GM19043 (cell line): ENCODE results near the gene KLHL3.
"Not testable (repeated sequence)": the region's sequence is repeated elsewhere in the genome, so short reads cannot be mapped to it uniquely, and the experiment has no call there.

Experiments used
- ATAC-seq: cut with Tn5 transposase; IDR thresholded peaks from one replicate; pipeline ENCODE4 v1.9.1; 2021; ENCODE audit warnings: low read depth; ENCODE audit not compliant: unreplicated experiment

The KLHL3 gene

GRCh38 chr5:137735555-137736284 is at the start of gene KLHL3:
KLHL3 (minus strand) TSS chr5:137736089; CDS start chr5:137735646, 443 bp downstream.
- peak; percentile 64 for ATAC-seq

- ATAC-seq = no peak
Measured at GRCh38 chr5:137782984-137783536, 47.2 kb upstream of the KLHL3 start.

GRCh38 chr5:137782055-137782454 is 46.2 kb upstream of the KLHL3 start:
- ATAC-seq = no peak

- ATAC-seq = no peak
Measured at GRCh38 chr5:137778772-137779564, 43.1 kb upstream of the KLHL3 start.

GRCh38 chr5:137767937-137768336 is 32.0 kb upstream of the KLHL3 start:
- not testable (repeated sequence) for ATAC-seq

- no peak for ATAC-seq
Measured at GRCh38 chr5:137761566-137761965, 25.7 kb upstream of the KLHL3 start.

GRCh38 chr5:137760719-137761516 is 25.0 kb upstream of the KLHL3 start:
- ATAC-seq = no peak

GRCh38 chr5:137760294-137760693 is 24.4 kb upstream of the KLHL3 start:
- no peak for ATAC-seq

- peak; percentile 42 for ATAC-seq
Measured at GRCh38 chr5:137758715-137759306, 22.9 kb upstream of the KLHL3 start.

- no peak for ATAC-seq
Measured at GRCh38 chr5:137758121-137758520, 22.2 kb upstream of the KLHL3 start.

- ATAC-seq = no peak
Measured at GRCh38 chr5:137757634-137758033, 21.7 kb upstream of the KLHL3 start.

GRCh38 chr5:137754961-137755762 is 19.3 kb upstream of the KLHL3 start:
- ATAC-seq = peak; percentile 5

GRCh38 chr5:137754188-137754960 is 18.5 kb upstream of the KLHL3 start, which contains the start of gene HNRNPA0:
HNRNPA0 (minus strand) TSS chr5:137754363; CDS start chr5:137754066, 297 bp downstream.
- peak; percentile 73 for ATAC-seq

- peak; percentile 1 for ATAC-seq
Measured at GRCh38 chr5:137753691-137754187, 17.9 kb upstream of the KLHL3 start.

- no peak for ATAC-seq
Measured at GRCh38 chr5:137752905-137753690, 17.2 kb upstream of the KLHL3 start.

- no peak for ATAC-seq
Measured at GRCh38 chr5:137751869-137752491, 16.1 kb upstream of the KLHL3 start.

- ATAC-seq = no peak
Measured at GRCh38 chr5:137750436-137750835, 14.5 kb upstream of the KLHL3 start.
